Activated CD8-positive, alpha-beta memory T cell treated with anti-CD3 and anti-CD28 coated beads, Interleukin-2, amount 50 U/mL, for 48 hours (primary cell): Measurements from ENCODE around the gene IP6K1.
"Not testable (repeated sequence)": the region's sequence is repeated elsewhere in the genome, so short reads cannot be mapped to it uniquely, and the experiment has no call there.

Experiments used
- DNase-seq: peaks from one replicate; pipeline ENCODE4 v3.0.0-alpha.2; 2020

IP6K1 gene

GRCh38 chr3:49686346-49686745 lies 100.0 kb downstream of the IP6K1 start:
- peak; percentile 71 for DNase-seq

- DNase-seq, result not testable (repeated sequence)
Measured at GRCh38 chr3:49685846-49686245, 100.5 kb downstream of the IP6K1 start.

- not testable (repeated sequence) for DNase-seq
Measured at GRCh38 chr3:49685103-49685502, 101.2 kb downstream of the IP6K1 start.

- DNase-seq, result not testable (repeated sequence)
Measured at GRCh38 chr3:49684453-49684852, 101.9 kb downstream of the IP6K1 start.

GRCh38 chr3:49683162-49683561 lies 103.2 kb downstream of the IP6K1 start:
- no peak for DNase-seq

GRCh38 chr3:49681543-49681942 lies 104.8 kb downstream of the IP6K1 start:
- no peak for DNase-seq

- DNase-seq, result no peak
Measured at GRCh38 chr3:49681232-49681522, 105.2 kb downstream of the IP6K1 start.

- no peak for DNase-seq
Measured at GRCh38 chr3:49680493-49681231, 105.7 kb downstream of the IP6K1 start.

- DNase-seq, result no peak
Measured at GRCh38 chr3:49675912-49676311, 110.4 kb downstream of the IP6K1 start.

- DNase-seq, result no peak
Measured at GRCh38 chr3:49674497-49674983, 111.8 kb downstream of the IP6K1 start.
